Liver (tissue), 9 donors: ENCODE data around the gene VWA3A. TPM values are rescaled to one million over a fixed set of nuclear protein-coding genes. Genes with fewer than 3 reads are reported as not detected.

ENCODE experiments used
- DNase-seq: peaks from one replicate; pipeline ENCODE4 v3.0.0-alpha.2; 2017; ENCODE audit warnings: low spot score
- H3K27ac ChIP-seq, 2 donors: one replicate each; pipeline ENCODE4 v1.7.0; 2013; ENCODE audit warnings: inconsistent platforms in 2 of 2, low read length in 2 of 2, control low read depth in 1 of 2, low read depth in 1 of 2, mild to moderate bottlenecking in 1 of 2
- H3K27me3 ChIP-seq, 4 donors: one replicate each; pipeline versions ENCODE4 v1.6.1 to v1.7.0; 2013; ENCODE audit warnings: low read length in 3 of 4, inconsistent platforms in 1 of 4, mild to moderate bottlenecking in 1 of 4, moderate library complexity in 1 of 4; ENCODE audit not compliant: control insufficient read depth in 4 of 4, insufficient read depth in 4 of 4
- H3K36me3 ChIP-seq, 4 donors: one replicate each; pipeline versions ENCODE4 v1.6.1 to v1.7.0; 2013; ENCODE audit warnings: low read length in 3 of 4, mild to moderate bottlenecking in 3 of 4, low read depth in 1 of 4, moderate library complexity in 1 of 4; ENCODE audit not compliant: control insufficient read depth in 4 of 4, insufficient read depth in 3 of 4
- H3K4me1 ChIP-seq, 4 donors: one replicate each; pipeline versions ENCODE4 v1.6.1 to v1.7.0; 2013; ENCODE audit warnings: low read length in 3 of 4, mild to moderate bottlenecking in 3 of 4, moderate library complexity in 1 of 4; ENCODE audit not compliant: control insufficient read depth in 4 of 4, insufficient read depth in 4 of 4
- H3K4me3 ChIP-seq, 3 donors: one replicate each; pipeline versions ENCODE4 v1.6.1 to v1.7.0; 2013; ENCODE audit warnings: low read length in 3 of 3, control low read depth in 1 of 3, low read depth in 1 of 3, mild to moderate bottlenecking in 1 of 3
- H3K9ac ChIP-seq, 2 donors: one replicate each; pipeline ENCODE4 v1.7.0; 2013; ENCODE audit warnings: low read length in 2 of 2, mild to moderate bottlenecking in 2 of 2, moderate library complexity in 2 of 2, control low read depth in 1 of 2, low read depth in 1 of 2
- H3K9me3 ChIP-seq, 4 donors: one replicate each; pipeline versions ENCODE4 v1.6.1 to v1.7.0; 2013; ENCODE audit warnings: low read length in 3 of 4; ENCODE audit not compliant: control insufficient read depth in 4 of 4
- EGR1 ChIP-seq, 2 donors: IDR thresholded peaks; 2 replicates each; pipeline ENCODE4 v1.6.1; 2016 to 2018; ENCODE audit warnings: antibody characterized with exemption in 2 of 2, low read depth in 2 of 2
- FOXA1 ChIP-seq: IDR thresholded peaks from 2 replicates; pipeline ENCODE4 v1.6.1; 2016; ENCODE audit warnings: antibody characterized with exemption
- FOXA2 ChIP-seq: IDR thresholded peaks from 2 replicates; pipeline ENCODE4 v1.6.1; 2016; ENCODE audit warnings: antibody characterized with exemption
- GABPA ChIP-seq, 2 donors: IDR thresholded peaks in 1 of 2; conservative IDR thresholded peaks in 1 of 2; 2 replicates each; pipeline ENCODE4 v1.6.1; 2016; ENCODE audit warnings: antibody characterized with exemption in 2 of 2, mild to moderate bottlenecking in 1 of 2, moderate library complexity in 1 of 2
- HNF4A ChIP-seq, 2 donors: conservative IDR thresholded peaks; 2 replicates each; pipeline ENCODE4 v1.6.1; 2016; ENCODE audit warnings: antibody characterized with exemption in 2 of 2, mild to moderate bottlenecking in 2 of 2
- HNF4G ChIP-seq: IDR thresholded peaks from 2 replicates; pipeline ENCODE4 v1.6.1; 2016; ENCODE audit warnings: antibody characterized with exemption
- JUND ChIP-seq, 2 donors: IDR thresholded peaks; 2 replicates each; pipeline ENCODE4 v1.6.1; 2016; ENCODE audit warnings: antibody characterized with exemption in 2 of 2
- NR2F2 ChIP-seq: IDR thresholded peaks from 2 replicates; pipeline ENCODE4 v1.6.1; 2016; ENCODE audit warnings: antibody characterized with exemption
- RAD21 ChIP-seq, 2 donors: IDR thresholded peaks; 2 replicates each; pipeline ENCODE4 v1.6.1; 2016; ENCODE audit warnings: antibody characterized with exemption in 2 of 2, mild to moderate bottlenecking in 2 of 2
- RXRA ChIP-seq, 2 donors: IDR thresholded peaks; 2 replicates each; pipeline ENCODE4 v1.6.1; 2017 to 2018; ENCODE audit warnings: antibody characterized with exemption in 2 of 2, mild to moderate bottlenecking in 1 of 2
- SP1 ChIP-seq: IDR thresholded peaks from 2 replicates; pipeline ENCODE4 v1.6.1; 2018; ENCODE audit warnings: antibody characterized with exemption, mild to moderate bottlenecking
- TAF1 ChIP-seq: conservative IDR thresholded peaks from 2 replicates; pipeline ENCODE4 v1.6.1; 2016; ENCODE audit warnings: antibody characterized with exemption, mild to moderate bottlenecking
- YY1 ChIP-seq: IDR thresholded peaks from 2 replicates; pipeline ENCODE4 v1.6.1; 2016; ENCODE audit warnings: antibody characterized with exemption, mild to moderate bottlenecking
- whole genome bisulfite sequencing: extraction: QIAGEN DNeasy Blood & Tissue Kit; methylation state at CpG from one replicate; pipeline ENCODE4 v1.1.7; 2013; 5-methylcytosine and 5-hydroxymethylcytosine counted together
- polyA plus RNA-seq, 2 donors: library from polyadenylated mRNA; stranded (reverse) in 1 of 2; unstranded in 1 of 2; fragments of 200-250 nt in 1 of 2; fragments of >200 nt in 1 of 2; fragmentation: Nextera tagmentation in 1 of 2; extraction: Ambion mirVana in 1 of 2; gene quantifications; one replicate each; pipeline versions ENCODE4 v1.2.1 to v1.2.3, GENCODE V29; 2013 to 2015
- total RNA-seq, 2 donors: library from RNA; depleted of rRNA; stranded (reverse); fragments of >200 nt; gene quantifications; one replicate each; pipeline ENCODE4 v1.2.3, GENCODE V29; 2014
- TF ChIP-seq, protein P1 (sequence below): IDR thresholded peaks from 2 replicates; pipeline ENCODE4 v1.6.1; 2016; ENCODE audit warnings: antibody characterized with exemption, mild to moderate bottlenecking
- TF ChIP-seq, protein P2 (sequence below): IDR thresholded peaks from 2 replicates; pipeline ENCODE4 v1.6.1; 2016; ENCODE audit warnings: antibody characterized with exemption
- TF ChIP-seq, protein P3 (sequence below): IDR thresholded peaks from 2 replicates; pipeline ENCODE4 v1.6.1; 2016; ENCODE audit warnings: antibody characterized with exemption
- TF ChIP-seq, protein P4 (sequence below): IDR thresholded peaks from 2 replicates; pipeline ENCODE4 v1.6.1; 2016; ENCODE audit warnings: antibody characterized with exemption
- TF ChIP-seq, protein P5 (sequence below): fragments of 150-350 bp; IDR thresholded peaks from 2 replicates; pipeline ENCODE4 v1.5.1; 2017; ENCODE audit warnings: improper control_type of control experiment, low read depth, low read length; ENCODE audit not compliant: missing input control
- donor health status: healthy.
- donor health status: healthy.
- donor health status: healthy.
- donor health status: healthy.
- donor health status: healthy.

Gene VWA3A
- total and polyA plus RNA-seq, 4 donors: 0.05 to 0.17 TPM; not detected in 2

DNA sequence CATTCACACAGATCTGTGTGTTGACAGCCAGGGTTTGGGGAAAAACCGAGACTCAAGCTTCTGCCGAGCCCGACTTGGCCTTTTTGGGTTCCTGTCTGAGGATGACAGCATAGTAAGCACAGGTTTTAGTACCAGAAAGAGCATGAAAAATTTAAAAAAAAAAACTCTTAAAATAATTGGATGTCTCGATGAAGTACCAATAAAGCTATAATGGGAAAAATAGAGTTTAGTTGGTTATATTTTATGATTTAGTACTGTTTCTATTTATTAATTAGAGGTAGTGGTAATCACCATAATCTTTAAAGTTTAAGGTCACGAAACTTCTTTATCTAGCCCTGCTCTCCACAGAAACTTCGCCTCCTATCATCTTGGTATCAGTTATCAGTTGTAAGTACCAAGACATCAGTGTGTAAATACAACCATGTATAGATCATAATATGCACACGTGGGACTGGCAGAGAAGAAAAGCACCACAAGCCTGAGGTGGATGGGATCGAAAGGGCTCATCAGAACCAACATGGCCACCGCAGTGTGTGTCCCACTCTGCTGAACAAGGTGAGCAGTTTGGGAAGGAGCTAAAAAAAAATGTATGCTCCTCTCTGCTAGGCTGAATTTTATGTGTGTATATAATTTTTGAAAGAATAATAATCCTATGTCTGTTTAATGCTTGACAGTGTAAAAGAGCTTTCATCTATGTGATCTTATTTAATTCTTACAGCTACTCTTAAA is 99.4 kb downstream of the VWA3A start:
- Histone ChIP-seq H3K4me1 (peaks cover 2 to 43% (median 32%) of the 10 kb centered on the region in 4 donors), H3K36me3 (no peaks in the 10 kb centered on the region), H3K27ac (peak overlapping the region; percentile 97 to 99), H3K27me3 (no peaks in the 10 kb centered on the region), H3K9ac (peak overlapping the region; percentile 90 to 91), H3K9me3 (no peaks in the 10 kb centered on the region), H3K4me3 (peak overlapping the region; percentile 41 to 63 (median 42))
- DNase-seq: no peak
- WGBS: 16% methylated on average over 9 of the region's 9 CpGs
- TF ChIP-seq, protein P1, sequence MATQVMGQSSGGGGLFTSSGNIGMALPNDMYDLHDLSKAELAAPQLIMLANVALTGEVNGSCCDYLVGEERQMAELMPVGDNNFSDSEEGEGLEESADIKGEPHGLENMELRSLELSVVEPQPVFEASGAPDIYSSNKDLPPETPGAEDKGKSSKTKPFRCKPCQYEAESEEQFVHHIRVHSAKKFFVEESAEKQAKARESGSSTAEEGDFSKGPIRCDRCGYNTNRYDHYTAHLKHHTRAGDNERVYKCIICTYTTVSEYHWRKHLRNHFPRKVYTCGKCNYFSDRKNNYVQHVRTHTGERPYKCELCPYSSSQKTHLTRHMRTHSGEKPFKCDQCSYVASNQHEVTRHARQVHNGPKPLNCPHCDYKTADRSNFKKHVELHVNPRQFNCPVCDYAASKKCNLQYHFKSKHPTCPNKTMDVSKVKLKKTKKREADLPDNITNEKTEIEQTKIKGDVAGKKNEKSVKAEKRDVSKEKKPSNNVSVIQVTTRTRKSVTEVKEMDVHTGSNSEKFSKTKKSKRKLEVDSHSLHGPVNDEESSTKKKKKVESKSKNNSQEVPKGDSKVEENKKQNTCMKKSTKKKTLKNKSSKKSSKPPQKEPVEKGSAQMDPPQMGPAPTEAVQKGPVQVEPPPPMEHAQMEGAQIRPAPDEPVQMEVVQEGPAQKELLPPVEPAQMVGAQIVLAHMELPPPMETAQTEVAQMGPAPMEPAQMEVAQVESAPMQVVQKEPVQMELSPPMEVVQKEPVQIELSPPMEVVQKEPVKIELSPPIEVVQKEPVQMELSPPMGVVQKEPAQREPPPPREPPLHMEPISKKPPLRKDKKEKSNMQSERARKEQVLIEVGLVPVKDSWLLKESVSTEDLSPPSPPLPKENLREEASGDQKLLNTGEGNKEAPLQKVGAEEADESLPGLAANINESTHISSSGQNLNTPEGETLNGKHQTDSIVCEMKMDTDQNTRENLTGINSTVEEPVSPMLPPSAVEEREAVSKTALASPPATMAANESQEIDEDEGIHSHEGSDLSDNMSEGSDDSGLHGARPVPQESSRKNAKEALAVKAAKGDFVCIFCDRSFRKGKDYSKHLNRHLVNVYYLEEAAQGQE: no peak
- no peak for TF ChIP-seq FOXA2
- TF ChIP-seq GABPA (IDR thresholded peaks at IDR 0.05 in 1 of 2, conservative IDR thresholded peaks at IDR 0.05 in 1 of 2): no peak
- TF ChIP-seq SP1: no peak
- TF ChIP-seq RAD21 (IDR thresholded peaks at IDR 0.05): no peak
- TF ChIP-seq YY1: peak; percentile 91

DNA sequence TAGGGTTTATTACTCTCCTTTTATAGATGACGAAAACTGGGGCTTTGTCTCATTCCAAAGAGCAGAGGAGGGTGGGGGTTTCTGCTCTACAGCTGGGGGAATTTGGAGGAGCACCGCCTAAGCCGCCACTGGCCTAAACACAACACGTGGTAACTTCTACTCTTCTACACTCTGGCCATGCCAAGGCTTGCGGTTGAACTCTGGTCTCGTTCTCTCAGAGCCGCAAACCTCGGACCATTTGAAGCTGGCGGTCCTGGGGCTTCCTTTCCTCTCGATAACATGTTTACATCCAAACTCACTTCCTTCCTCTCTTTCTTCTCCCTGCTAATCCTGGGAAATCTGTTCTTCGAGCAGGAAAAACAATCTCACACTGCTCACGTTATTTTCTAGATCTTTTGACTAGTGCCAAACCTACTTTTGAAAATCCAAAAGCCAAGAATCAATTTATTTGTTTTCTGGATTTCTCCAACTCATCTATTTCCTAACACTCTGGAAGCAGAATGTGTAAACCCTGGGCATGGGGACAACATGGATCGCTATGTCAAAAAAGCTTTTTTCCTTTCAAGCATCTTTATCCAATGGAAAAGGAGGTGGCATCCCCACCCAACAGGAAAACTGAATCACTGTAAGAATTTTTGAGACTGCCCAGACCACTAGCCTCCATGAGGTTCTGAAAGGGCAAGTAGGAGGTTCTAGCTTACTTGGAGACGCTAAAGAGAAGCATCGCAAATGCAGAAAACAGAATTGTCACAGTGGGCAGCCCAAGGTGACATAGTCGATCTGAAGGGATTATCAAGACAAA is 100.1 kb downstream of the VWA3A start:
- peak; percentile 66 for DNase-seq
- peak overlapping the region; percentile 90 to 91 for H3K9ac ChIP-seq
- 17% methylated on average over 16 of the region's 16 CpGs for WGBS
- H3K27ac ChIP-seq: peak overlapping the region; percentile 97 to 99
- no peaks in the 10 kb centered on the region for H3K36me3 ChIP-seq
- peaks cover 2 to 43% (median 32%) of the 10 kb centered on the region in 4 donors for H3K4me1 ChIP-seq
- no peaks in the 10 kb centered on the region for H3K9me3 ChIP-seq
- no peaks in the 10 kb centered on the region for H3K27me3 ChIP-seq
- peak overlapping the region; percentile 3 to 42 (median 31) for H3K4me3 ChIP-seq
- TF ChIP-seq HNF4G (peak; percentile 5), HNF4A (conservative IDR thresholded peaks at IDR 0.05) (peak; percentile 67 to 68), JUND (IDR thresholded peaks at IDR 0.05) (no peak), TAF1 (peak; percentile 60), FOXA1 (no peak), SP1 (peak; percentile 92), FOXA2 (no peak), NR2F2 (no peak), EGR1 (IDR thresholded peaks at IDR 0.05; ENCODE audit: low read depth in 2 of 2) (no peak), RAD21 (IDR thresholded peaks at IDR 0.05) (no peak), RXRA (IDR thresholded peaks at IDR 0.05) (peak; percentile 49 to 58), YY1 (no peak), GABPA (IDR thresholded peaks at IDR 0.05 in 1 of 2, conservative IDR thresholded peaks at IDR 0.05 in 1 of 2) (peak in 1 of 2 donors; percentile 31)
- TF ChIP-seq, protein P1: peak; percentile 83
- TF ChIP-seq, protein P2, sequence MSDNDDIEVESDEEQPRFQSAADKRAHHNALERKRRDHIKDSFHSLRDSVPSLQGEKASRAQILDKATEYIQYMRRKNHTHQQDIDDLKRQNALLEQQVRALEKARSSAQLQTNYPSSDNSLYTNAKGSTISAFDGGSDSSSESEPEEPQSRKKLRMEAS: peak; percentile 77
- TF ChIP-seq, protein P3, sequence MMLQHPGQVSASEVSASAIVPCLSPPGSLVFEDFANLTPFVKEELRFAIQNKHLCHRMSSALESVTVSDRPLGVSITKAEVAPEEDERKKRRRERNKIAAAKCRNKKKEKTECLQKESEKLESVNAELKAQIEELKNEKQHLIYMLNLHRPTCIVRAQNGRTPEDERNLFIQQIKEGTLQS: no peak
- TF ChIP-seq, protein P4, sequence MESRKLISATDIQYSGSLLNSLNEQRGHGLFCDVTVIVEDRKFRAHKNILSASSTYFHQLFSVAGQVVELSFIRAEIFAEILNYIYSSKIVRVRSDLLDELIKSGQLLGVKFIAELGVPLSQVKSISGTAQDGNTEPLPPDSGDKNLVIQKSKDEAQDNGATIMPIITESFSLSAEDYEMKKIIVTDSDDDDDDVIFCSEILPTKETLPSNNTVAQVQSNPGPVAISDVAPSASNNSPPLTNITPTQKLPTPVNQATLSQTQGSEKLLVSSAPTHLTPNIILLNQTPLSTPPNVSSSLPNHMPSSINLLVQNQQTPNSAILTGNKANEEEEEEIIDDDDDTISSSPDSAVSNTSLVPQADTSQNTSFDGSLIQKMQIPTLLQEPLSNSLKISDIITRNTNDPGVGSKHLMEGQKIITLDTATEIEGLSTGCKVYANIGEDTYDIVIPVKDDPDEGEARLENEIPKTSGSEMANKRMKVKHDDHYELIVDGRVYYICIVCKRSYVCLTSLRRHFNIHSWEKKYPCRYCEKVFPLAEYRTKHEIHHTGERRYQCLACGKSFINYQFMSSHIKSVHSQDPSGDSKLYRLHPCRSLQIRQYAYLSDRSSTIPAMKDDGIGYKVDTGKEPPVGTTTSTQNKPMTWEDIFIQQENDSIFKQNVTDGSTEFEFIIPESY: peak; percentile 16
- TF ChIP-seq, protein P5, sequence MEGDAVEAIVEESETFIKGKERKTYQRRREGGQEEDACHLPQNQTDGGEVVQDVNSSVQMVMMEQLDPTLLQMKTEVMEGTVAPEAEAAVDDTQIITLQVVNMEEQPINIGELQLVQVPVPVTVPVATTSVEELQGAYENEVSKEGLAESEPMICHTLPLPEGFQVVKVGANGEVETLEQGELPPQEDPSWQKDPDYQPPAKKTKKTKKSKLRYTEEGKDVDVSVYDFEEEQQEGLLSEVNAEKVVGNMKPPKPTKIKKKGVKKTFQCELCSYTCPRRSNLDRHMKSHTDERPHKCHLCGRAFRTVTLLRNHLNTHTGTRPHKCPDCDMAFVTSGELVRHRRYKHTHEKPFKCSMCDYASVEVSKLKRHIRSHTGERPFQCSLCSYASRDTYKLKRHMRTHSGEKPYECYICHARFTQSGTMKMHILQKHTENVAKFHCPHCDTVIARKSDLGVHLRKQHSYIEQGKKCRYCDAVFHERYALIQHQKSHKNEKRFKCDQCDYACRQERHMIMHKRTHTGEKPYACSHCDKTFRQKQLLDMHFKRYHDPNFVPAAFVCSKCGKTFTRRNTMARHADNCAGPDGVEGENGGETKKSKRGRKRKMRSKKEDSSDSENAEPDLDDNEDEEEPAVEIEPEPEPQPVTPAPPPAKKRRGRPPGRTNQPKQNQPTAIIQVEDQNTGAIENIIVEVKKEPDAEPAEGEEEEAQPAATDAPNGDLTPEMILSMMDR: no peak
